ENCODE results near the gene BROX.
"Not testable (repeated sequence)": the region's sequence is repeated elsewhere in the genome, so short reads cannot be mapped to it uniquely, and the experiment has no call there.

BROX gene

GRCh38 chr1:222732216-222733159, 20.1 kb downstream of the BROX start:
- no peak for DNase-seq

DNA sequence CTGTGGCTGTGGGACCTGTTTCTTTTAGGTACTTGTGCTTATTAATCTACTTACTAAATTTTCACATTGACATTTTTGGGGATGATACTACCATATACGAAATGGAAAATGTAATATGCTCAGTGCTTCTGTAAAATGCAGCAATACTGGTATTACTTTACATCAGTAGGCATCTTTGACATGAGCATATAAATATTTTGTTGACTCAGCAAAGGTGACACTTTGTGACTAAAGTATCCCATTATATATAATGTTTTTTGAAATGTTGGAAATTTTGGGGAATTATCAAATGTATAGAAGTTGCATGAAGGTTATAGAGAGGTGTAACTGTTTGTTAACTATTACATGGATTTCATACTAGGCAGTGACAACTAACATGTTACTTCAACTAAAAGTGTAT, 22.4 kb downstream of the BROX start:
- no peak for DNase-seq

DNA sequence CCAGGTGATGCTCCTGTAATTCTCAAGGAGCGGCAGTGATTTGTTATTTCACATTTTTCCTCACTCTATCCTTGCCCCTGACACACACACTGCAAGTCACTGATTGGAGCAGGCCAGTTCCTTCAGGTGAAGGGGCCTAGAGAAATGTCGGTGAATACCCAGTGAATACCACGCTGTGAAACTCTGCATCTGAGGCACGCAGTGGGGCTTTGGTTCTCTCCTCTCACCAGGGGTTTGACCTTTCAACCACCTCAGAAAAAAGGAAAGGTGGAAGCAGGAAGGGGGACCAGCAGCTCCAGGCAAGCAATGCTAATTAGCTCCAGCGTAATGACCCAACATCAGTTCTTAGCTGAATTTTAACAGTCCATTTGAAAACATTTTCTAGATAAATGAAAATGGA, 24.1 kb downstream of the BROX start:
- DNase-seq: no peak

- no peak for DNase-seq
Measured at GRCh38 chr1:222736972-222737371, 24.6 kb downstream of the BROX start, which contains the start of gene FAM177B. TSS of gene FAM177B (plus strand) at chr1:222737202. CDS start at chr1:222746546, 9,344 bp downstream.

DNA sequence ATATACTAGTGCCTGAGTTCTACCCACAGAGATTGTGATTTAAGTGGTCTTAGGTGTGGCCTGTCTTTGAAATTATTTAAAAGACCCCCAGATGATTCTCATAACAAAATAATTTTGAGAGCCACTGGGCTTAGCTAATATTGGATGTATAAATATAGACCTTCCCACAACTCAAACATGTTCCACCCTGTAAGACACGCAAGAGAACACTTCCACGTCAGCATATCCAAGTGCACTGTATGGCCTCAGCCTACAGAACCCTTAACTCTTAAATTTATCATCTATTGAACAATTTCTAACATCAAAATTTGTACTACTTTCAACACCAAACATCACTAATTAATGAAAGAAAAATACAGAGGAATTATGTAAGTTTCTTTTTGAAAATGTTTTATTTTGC, 27.1 kb downstream of the BROX start:
- DNase-seq: no peak

GRCh38 chr1:222739929-222740328, 27.6 kb downstream of the BROX start:
- no peak for DNase-seq

DNA sequence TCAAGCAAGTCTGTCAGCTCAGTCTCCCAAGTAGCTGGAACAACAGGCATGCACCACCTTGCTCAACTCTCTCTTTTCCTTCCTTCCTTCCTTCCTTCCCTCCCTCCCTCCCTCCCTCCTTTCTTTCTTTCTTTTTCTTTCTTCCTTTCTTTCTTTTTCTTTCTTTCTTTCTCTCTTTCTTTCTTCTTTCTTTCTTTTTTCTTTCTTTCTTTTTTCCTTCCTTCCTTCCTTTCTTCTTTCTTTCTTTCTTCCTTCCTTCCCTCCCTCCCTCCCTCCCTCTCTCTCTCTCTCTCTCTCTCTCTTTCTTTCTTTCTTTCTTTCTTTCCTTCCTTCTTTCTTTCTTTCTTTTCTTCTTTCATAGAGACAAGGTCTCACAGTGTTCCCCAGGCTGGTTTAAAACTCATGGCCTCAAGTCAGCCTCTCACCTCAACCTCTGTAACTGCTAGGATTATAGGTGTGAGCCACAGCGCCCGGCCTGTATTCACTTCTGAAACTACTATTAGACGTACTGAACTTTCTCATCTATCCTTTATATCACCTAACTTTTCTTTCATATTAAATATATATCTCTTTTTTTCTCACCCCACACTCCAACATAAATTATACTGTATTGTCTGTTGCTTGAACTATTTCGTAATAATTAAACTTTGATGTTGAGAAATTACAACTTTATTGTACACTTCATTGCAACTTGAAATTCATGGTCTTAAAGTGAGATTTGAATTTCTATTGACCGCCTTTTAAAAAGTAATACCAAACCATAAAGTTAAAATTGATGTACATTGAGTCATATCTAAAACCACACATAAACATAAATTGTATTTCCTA, 29.5 kb downstream of the BROX start:
- not testable (repeated sequence) for DNase-seq

DNA sequence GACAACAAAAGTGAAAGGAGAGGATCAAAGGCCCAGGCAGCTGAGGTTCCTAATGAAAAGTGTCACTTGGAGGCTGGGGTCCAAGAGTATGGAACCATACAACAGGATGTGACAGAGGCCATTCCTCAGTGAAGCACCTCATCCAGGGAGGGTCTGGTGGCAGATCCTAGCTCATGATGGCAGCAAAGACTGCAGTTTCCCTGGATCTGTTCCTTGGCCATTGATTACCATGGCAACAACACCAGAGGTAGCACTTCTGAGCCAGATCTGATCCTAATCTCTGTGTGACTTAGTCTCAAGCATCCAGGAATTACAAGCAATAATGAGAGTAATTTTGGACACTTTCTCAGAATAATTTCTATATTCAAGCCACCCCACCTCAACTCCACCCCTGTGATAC, 37.6 kb downstream of the BROX start:
- no peak for DNase-seq

GRCh38 chr1:222750651-222751050, 38.3 kb downstream of the BROX start:
- DNase-seq: no peak

DNA sequence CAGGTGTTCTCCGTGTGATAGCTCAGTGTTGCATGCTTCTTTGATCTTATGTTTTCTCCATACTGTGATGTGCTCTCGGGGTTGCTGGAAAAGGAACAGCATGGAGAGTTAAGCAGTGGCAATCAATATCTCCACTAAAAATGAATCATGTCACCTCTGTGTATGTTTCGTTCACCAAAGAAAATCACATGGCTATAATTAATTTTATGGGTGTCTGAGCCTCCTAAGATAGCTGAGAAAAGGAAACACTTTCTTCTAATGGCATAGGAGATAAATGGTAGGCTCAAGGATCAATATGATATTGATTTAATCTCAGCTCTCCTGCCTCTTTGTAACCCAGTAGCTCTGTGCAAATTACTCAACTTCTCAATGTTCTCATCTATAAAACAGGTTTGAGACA, 38.9 kb downstream of the BROX start:
- no peak for DNase-seq

DNA sequence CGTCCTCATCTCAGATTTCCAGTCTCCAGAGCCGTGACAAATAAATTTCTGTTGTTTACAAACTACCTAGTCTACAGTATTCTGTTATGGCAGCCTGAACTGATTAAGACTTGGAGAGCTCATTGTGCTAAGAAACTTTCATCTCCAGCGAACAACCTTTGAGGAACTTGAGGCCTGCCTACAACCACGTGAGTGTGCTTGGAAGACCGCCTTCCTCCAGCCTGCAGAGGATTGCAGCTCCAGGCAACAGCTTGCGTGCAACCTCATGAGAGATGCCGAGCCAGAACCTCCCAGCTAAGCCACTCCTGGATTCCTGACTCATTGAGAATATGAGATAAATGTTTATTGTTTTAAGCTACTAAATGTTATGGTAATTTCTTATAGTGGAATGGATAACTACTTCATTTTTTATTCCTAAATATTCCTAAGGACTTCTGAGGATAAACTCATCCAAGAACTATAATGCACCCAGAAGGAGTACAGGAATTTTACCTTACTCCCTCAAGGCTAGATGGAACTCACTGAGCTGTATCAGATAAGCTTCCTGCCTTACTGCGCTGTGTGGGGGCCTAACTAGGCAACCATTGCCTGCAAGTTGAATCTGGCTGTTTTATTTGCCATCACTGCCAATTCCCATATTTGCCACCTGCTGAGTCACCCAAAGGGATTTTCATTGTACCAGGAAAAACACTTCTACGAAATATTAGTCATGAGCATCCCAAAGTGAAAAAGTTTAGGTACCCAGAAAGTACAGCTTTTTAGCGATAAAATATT, 42.2 kb downstream of the BROX start:
- DNase-seq: no peak

DNA sequence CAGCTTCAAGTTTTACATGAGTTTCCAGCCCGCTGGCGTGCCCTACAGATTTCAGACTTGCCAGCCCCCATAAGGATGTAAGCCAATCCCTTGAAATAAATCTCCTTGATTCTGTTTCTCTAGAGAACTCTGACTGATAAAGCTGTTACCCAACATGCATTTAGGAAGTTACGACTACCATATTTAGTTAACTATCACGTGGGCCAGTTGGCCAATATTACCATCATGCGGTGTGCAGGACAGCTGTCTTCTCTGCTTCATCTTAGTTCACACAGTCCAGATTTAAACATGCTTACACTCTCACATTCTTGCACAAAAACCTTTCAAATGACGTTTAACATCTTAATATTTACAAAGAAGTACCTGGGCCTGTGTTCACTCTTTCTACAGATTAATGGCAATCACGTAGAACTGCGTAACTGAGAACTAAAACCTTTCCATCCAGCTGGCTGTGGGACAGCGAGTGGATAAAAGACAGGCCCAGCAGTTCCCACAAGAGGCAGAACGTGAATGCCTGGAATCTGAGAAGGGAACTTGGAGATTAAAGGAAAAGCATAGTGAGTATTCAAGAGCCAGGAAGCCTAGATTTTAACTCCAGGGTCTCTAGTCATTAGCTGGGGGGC, 45.4 kb downstream of the BROX start:
- no peak for DNase-seq

GRCh38 chr1:222759451-222760035, 47.2 kb downstream of the BROX start:
- DNase-seq: no peak

GRCh38 chr1:222761083-222761482, 48.7 kb downstream of the BROX start:
- DNase-seq: no peak

DNA sequence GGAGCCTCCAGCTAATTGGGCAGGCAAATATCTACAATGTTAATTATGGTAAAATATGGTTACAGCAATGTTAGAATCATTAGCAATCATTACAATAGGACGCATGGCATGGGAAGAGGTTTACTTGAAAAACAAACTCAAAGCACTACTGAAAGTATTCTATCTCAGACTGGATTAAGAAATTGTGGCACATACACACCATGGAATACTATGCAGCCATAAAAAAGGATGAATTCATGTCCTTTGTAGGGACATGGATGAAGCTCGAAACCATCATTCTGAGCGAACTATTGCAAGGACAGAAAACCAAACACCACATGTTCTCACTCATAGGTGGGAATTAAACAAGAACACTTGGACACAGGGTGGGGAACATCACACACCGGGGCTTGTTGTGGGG, 49.8 kb downstream of the BROX start:
- DNase-seq: not testable (repeated sequence)

- DNase-seq: no peak
Measured at GRCh38 chr1:222767152-222767571, 54.8 kb downstream of the BROX start.

GRCh38 chr1:222768592-222768991, 56.2 kb downstream of the BROX start:
- DNase-seq: no peak

DNA sequence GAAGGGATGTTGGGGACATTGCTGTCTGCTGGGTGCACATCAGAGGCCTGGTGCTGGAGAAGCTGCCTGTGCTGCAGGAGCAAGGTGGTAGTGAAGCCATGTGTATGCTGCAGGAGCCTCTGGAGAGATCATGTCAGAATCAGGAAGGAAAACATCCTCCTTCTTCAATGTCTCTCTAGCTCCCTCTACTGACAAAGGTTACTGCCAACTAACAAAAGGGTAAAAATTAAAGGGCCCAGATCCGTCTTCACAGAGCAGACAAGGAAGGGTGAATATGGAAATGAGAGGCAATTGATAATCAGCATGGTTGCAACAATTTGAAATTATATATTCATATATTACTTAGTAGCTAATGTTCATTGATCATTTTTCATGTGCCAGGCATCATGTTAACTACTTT, 56.8 kb downstream of the BROX start:
- no peak for DNase-seq

- no peak for DNase-seq
Measured at GRCh38 chr1:222769971-222770620, 57.7 kb downstream of the BROX start.

DNA sequence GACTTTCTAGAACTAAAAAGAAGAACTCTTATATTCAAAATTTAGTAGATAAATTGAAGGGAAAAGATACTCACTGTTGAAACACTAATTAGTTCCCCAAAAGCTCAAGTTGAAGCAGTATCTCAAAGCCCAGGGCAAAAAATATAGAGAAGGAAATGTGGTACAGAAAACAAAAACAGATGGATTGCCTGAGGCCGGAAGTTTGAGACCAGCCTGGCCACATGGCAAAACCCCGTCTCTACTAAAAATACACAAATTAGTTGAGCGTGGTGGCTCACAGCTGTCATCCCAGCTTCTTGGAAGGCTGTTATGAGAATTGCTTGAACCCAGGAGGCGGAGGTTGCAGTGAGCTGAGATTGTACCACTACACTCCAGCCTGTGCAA, 60.6 kb downstream of the BROX start:
- peak; percentile 8 for DNase-seq

DNA sequence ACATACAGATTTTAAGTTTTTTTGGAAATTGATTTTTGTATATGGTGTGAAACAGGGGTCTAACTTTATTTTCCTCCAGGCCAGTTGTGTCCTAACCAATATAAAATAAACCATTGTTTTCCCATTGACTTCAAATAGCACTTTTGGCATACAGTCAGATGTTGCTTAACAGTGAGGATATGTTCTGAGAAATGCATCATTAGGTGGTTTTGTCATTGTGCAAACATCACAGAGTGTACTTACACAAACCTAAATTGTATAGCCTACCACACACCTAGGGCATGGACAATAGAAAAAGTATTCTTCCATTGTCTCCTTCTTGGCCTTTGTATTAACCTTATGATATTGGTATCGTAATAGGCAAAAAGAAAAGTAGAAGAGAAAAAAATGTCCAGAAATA, 65.1 kb downstream of the BROX start:
- no peak for DNase-seq

- DNase-seq: no peak
Measured at GRCh38 chr1:222777977-222778376, 65.6 kb downstream of the BROX start.

All from CD4-positive, alpha-beta T cell treated with Interleukin-21 for 1 hour (primary cell).